Upper lobe of right lung (tissue), 1 donor: ENCODE results near the gene TBKBP1. TPM values are rescaled to one million over a fixed set of nuclear protein-coding genes. Genes with fewer than 3 reads are reported as not detected.
A peak's percentile ranks its signal among the peaks of the same experiment; 100 is the strongest.

Experiments used
- ATAC-seq: fragments of 200-7000 bp; cut with Tn5 transposase; one replicate; pipeline ENCODE4 v1.9.1; 2020; ENCODE audit warnings: mild to moderate bottlenecking, moderate library complexity
- DNase-seq: peaks from one replicate; pipeline ENCODE4 v3.0.0-alpha.2; 2020
- H3K27ac ChIP-seq: fragments of 200-600 bp; one replicate; pipeline ENCODE4 v1.8.0; 2022
- H3K27me3 ChIP-seq: fragments of 200-600 bp; one replicate; pipeline ENCODE4 v1.8.0; 2022; ENCODE audit warnings: mild to moderate bottlenecking
- H3K36me3 ChIP-seq: fragments of 200-600 bp; one replicate; pipeline ENCODE4 v1.8.0; 2022
- H3K4me1 ChIP-seq: fragments of 200-600 bp; one replicate; pipeline ENCODE4 v1.8.0; 2022
- H3K4me3 ChIP-seq: fragments of 200-600 bp; one replicate; pipeline ENCODE4 v1.8.0; 2022; ENCODE audit warnings: mild to moderate bottlenecking
- H3K9me3 ChIP-seq: fragments of 200-600 bp; one replicate; pipeline ENCODE4 v1.8.0; 2022
- intact Hi-C: fragments of 100-400 bp; cut with DNase I; formaldehyde crosslinking; loops from one replicate; pipeline ENCODE4 v1.11.0; 2022
- total RNA-seq: library from RNA; stranded (reverse); fragmentation: NEBNext Ultra II Directional; extraction: Animal tissue kit (Norgen Biotek cat#: 25700); gene quantifications from one replicate; pipeline ENCODE4 v1.2.1, GENCODE V29; 2021
- TF ChIP-seq, protein P1 (sequence below): fragments of 200-600 bp; IDR thresholded peaks from one replicate; pipeline ENCODE4 v1.8.0; 2022; ENCODE audit warnings: antibody characterized with exemption
- donor health status: DM: no; HTN: yes; CAD: no; lungs with severe emphysema.

TBKBP1 gene
- total RNA-seq, 1 donor from 2014 or later, result 14.7 TPM

DNA sequence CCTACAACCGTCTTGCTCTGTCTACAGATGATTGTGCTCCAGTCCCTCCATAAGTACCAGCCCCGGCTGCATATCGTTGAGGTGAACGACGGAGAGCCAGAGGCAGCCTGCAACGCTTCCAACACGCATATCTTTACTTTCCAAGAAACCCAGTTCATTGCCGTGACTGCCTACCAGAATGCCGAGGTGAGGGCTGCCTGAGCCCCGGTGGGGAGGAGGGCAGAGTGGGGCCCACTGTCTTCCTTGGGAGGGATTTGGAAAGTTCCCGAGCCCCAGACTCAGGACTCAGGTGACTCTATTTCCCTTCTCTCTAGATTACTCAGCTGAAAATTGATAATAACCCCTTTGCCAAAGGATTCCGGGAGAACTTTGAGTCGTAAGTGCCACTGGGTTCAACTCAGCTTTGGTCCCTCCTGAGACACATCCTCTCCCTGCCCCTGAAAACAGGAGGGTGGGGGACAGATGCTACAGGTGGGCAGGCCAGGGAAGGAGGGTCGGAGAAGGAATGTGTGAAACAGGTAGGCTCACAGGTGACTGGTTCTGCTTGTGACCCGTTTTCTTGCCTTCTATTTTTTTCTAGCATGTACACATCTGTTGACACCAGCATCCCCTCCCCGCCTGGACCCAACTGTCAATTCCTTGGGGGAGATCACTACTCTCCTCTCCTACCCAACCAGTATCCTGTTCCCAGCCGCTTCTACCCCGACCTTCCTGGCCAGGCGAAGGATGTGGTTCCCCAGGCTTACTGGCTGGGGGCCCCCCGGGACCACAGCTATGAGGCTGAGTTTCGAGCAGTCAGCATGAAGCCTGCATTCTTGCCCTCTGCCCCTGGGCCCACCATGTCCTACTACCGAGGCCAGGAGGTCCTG lies 50.4 kb downstream of the TBKBP1 start:
- intact Hi-C loops, result no loop called here
- H3K36me3 ChIP-seq, result no peaks in the 10 kb centered on the region
- no peak overlapping the region for H3K27ac ChIP-seq
- no peaks in the 10 kb centered on the region for H3K9me3 ChIP-seq
- no peak overlapping the region for H3K4me3 ChIP-seq
- TF ChIP-seq, protein P1, sequence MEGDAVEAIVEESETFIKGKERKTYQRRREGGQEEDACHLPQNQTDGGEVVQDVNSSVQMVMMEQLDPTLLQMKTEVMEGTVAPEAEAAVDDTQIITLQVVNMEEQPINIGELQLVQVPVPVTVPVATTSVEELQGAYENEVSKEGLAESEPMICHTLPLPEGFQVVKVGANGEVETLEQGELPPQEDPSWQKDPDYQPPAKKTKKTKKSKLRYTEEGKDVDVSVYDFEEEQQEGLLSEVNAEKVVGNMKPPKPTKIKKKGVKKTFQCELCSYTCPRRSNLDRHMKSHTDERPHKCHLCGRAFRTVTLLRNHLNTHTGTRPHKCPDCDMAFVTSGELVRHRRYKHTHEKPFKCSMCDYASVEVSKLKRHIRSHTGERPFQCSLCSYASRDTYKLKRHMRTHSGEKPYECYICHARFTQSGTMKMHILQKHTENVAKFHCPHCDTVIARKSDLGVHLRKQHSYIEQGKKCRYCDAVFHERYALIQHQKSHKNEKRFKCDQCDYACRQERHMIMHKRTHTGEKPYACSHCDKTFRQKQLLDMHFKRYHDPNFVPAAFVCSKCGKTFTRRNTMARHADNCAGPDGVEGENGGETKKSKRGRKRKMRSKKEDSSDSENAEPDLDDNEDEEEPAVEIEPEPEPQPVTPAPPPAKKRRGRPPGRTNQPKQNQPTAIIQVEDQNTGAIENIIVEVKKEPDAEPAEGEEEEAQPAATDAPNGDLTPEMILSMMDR, result no peak
- H3K4me1 ChIP-seq, result no peaks in the 10 kb centered on the region
- ATAC-seq, result no peak
- peaks cover 34% of the 10 kb centered on the region for H3K27me3 ChIP-seq
- DNase-seq, result no peak

GRCh38 chr17:47745037-47745380 lies 51.0 kb downstream of the TBKBP1 start:
- Histone ChIP-seq H3K27ac (no peak overlapping the region), H3K4me3 (no peak overlapping the region), H3K4me1 (no peaks in the 10 kb centered on the region), H3K36me3 (no peaks in the 10 kb centered on the region), H3K9me3 (no peaks in the 10 kb centered on the region), H3K27me3 (peaks cover 40% of the 10 kb centered on the region)
- intact Hi-C loops, result no loop called here
- ATAC-seq (peak; percentile 9), DNase-seq (no peak)
- TF ChIP-seq, protein P1, result no peak

DNA sequence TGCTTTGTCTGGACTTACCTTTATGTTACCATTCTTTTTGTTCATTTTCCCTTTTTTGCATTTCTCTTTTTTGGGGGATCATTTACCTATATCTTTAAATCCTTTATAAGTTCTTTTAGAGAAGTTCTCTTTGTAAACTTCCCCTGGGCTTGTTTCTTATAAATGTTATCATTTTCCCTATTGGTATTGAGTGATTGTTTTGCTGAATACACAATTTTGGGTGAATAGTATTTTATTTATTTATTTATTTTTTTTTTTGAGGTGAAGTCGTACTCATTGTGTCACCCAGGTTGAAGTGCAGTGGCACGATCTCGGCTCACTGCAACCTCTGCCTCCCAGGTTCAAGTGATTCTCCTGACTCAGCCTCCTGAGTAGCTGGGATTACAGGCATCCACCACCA lies 57.5 kb downstream of the TBKBP1 start:
- ATAC-seq, result no peak
- H3K36me3 ChIP-seq, result no peaks in the 10 kb centered on the region
- H3K4me1 ChIP-seq, result no peaks in the 10 kb centered on the region
- DNase-seq, result no peak
- no peak overlapping the region for H3K4me3 ChIP-seq
- peaks cover 23% of the 10 kb centered on the region for H3K27me3 ChIP-seq
- no peak overlapping the region for H3K27ac ChIP-seq
- TF ChIP-seq, protein P1, result no peak
- no peaks in the 10 kb centered on the region for H3K9me3 ChIP-seq
- intact Hi-C loops, result no loop called here

DNA sequence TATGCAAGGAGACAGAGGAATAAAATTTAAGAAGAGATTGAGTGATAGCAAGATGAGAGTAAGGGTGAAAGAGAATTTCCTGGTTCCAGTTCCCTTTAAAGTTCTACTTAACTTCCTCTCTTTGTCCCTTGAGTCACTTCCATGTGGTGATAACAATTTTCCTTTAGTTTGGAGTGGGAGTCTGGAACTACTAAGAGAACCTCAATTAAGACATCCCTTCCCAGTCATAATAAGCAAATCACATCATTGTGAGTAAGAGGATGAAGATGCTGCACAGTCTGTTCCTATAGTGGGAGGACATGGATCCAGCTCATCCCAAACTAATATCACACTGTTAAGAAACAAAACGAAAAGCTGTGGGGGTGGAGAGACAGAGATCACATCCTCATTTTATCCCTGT lies 63.4 kb downstream of the TBKBP1 start:
- H3K36me3 ChIP-seq, result no peaks in the 10 kb centered on the region
- peaks cover 23% of the 10 kb centered on the region for H3K27me3 ChIP-seq
- H3K27ac ChIP-seq, result no peak overlapping the region
- DNase-seq, result no peak
- TF ChIP-seq, protein P1, result no peak
- no peak for ATAC-seq
- H3K9me3 ChIP-seq, result no peaks in the 10 kb centered on the region
- H3K4me3 ChIP-seq, result no peak overlapping the region
- intact Hi-C loops, result no loop called here
- H3K4me1 ChIP-seq, result no peaks in the 10 kb centered on the region

DNA sequence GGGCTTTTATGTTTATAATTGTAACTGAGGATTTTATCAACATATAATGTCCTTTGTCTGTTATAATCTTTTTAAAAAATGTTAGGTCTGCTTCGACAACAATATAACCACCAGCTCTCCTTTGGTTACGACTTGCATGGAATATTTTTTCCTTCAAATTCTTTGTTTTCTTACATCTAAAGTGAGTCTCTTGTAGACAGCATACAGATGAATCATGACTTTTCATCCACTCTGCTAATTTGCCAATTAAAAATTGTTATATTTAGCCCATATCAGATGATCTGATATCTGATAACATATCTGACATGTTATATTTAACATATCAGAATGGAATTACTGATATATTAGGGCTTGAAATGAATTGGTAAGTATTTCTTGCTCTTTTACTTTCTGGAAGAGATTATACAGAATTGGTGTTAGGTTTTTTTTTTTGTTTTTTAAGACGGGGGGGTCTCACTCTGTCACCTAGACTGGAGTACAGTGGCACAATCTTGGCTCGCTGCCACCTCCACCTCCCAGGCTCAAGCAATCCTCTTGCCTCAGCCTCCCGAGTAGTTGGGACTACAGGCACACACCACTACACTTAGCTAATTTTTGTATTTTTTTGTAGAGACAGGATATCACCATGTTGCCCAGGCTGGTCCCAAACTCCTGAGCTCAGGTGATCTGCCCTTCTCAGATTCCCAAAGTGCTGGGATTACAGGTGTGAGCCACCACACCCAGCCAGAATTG lies 66.6 kb downstream of the TBKBP1 start:
- DNase-seq (no peak), ATAC-seq (no peak)
- Histone ChIP-seq H3K27me3 (peaks cover 30% of the 10 kb centered on the region), H3K36me3 (no peaks in the 10 kb centered on the region), H3K4me1 (no peaks in the 10 kb centered on the region), H3K27ac (no peak overlapping the region), H3K4me3 (no peak overlapping the region), H3K9me3 (no peaks in the 10 kb centered on the region)
- TF ChIP-seq, protein P1, result no peak
- intact Hi-C loops, result no loop called here

Other genes starting within 250 kb of the TBKBP1 start
- 113 TPM for gene NPEPPS, start 163.1 kb upstream of the TBKBP1 start, total RNA-seq
- 196 TPM for gene KPNB1, start 44.2 kb upstream of the TBKBP1 start, total RNA-seq
- 3.9 TPM for gene TBX21, start 39.1 kb downstream of the TBKBP1 start, total RNA-seq
- gene OSBPL7, start 127.6 kb downstream of the TBKBP1 start, total RNA-seq, result 14.4 TPM
- gene MRPL10, start 137.4 kb downstream of the TBKBP1 start, total RNA-seq, result 29.2 TPM
- gene LRRC46, start 137.5 kb downstream of the TBKBP1 start, total RNA-seq, result 1.1 TPM
- 30.5 TPM for gene SCRN2, start 147.1 kb downstream of the TBKBP1 start, total RNA-seq
- 8.5 TPM for gene SP6, start 157.0 kb downstream of the TBKBP1 start, total RNA-seq
- gene SP2, start 202.1 kb downstream of the TBKBP1 start, total RNA-seq, result 16.9 TPM
- gene PNPO, start 247.4 kb downstream of the TBKBP1 start, total RNA-seq, result 29.4 TPM